NCI-H128 (cell line): ENCODE results near the gene ATP8B3.
"Not testable (repeated sequence)": the region's sequence is repeated elsewhere in the genome, so short reads cannot be mapped to it uniquely, and the experiment has no call there.

ENCODE experiments used
- DNase-seq: peaks from one replicate; lab custom pipeline; 2025; ENCODE audit not compliant: unreplicated experiment; lab: John Stamatoyannopoulos, UW

ATP8B3 gene

DNA sequence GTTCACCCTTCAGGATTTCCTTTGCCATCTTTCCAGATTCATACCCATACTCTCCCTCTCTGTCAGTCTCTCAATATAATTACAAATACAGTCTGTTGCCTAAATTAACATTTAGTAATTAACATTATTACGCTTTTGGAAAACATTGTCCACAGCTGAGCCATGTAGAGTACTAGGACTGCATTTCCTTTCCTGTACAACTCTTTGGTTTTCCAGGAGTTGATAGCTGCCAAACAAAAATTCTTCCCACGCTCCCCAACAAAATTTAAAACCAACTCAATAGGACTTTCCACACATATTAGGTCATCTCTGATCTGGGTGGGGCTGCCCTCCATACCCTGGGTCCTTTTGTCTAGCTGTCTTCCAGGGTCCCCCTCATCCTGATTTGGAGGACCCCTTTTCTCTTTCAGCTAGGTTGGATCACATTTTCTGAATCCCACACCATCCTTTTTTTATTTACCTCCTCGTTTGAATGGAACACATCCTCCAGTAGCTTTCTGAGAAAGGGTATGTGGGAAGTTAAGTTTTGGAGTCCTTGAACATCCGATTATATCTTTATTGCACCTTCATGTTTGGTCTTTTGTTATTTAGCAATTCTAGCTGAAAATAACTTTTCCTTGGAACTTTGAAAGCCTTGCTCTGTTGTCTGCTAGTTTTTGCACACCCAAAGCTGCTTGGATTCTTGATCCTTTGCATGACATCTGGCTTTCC lies 41.1 kb downstream of the ATP8B3 start:
- DNase-seq = no peak

DNA sequence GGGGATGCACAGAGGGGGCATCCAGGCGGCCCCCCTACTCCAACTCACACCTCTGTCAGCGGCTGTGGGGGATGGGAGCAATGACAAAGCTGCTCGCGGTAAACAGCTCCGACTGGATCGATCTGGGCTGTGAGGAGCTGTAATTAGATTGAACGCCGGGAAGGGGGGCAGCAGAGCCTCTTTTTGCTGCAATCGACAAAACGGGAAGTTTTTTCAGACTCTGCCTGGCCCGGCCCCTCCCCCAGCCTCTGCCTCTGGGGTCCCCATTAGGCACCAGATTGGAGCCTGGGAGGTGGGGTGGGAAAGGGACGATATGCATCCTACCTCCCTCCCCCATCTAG lies 42.5 kb downstream of the ATP8B3 start:
- DNase-seq = no peak

GRCh38 chr19:1768918-1769644 lies 43.0 kb downstream of the ATP8B3 start:
- DNase-seq = no peak

- DNase-seq = no peak
Measured at GRCh38 chr19:1768248-1768647, 43.8 kb downstream of the ATP8B3 start.

GRCh38 chr19:1767464-1767933 lies 44.6 kb downstream of the ATP8B3 start:
- no peak for DNase-seq

DNA sequence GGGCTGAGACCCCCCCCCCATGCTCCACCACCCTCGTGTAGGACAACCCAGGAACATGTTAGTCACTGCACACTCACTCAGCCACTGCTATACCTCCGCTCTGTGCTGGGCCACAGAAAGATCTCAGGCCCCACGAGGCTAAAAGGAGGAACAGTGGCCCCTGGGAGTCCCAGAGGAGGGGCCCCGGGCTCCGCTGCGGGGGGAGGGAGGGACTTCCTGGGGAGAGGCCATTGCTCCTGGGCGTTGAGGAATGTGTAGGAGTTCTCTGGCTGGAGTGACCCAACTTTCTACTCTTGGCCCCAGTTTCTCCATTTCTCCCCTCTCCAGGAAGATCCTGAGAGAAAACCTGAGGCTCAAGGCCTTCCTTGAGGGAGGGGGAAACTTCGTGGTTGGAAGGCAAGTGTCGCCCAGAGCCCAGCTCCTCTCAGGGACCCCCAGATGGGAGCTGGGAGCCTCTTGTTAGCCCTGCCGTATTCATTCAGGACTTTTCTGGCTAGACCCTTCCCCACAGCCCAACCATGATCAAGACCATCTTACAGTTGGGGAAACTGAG lies 45.2 kb downstream of the ATP8B3 start:
- no peak for DNase-seq

DNA sequence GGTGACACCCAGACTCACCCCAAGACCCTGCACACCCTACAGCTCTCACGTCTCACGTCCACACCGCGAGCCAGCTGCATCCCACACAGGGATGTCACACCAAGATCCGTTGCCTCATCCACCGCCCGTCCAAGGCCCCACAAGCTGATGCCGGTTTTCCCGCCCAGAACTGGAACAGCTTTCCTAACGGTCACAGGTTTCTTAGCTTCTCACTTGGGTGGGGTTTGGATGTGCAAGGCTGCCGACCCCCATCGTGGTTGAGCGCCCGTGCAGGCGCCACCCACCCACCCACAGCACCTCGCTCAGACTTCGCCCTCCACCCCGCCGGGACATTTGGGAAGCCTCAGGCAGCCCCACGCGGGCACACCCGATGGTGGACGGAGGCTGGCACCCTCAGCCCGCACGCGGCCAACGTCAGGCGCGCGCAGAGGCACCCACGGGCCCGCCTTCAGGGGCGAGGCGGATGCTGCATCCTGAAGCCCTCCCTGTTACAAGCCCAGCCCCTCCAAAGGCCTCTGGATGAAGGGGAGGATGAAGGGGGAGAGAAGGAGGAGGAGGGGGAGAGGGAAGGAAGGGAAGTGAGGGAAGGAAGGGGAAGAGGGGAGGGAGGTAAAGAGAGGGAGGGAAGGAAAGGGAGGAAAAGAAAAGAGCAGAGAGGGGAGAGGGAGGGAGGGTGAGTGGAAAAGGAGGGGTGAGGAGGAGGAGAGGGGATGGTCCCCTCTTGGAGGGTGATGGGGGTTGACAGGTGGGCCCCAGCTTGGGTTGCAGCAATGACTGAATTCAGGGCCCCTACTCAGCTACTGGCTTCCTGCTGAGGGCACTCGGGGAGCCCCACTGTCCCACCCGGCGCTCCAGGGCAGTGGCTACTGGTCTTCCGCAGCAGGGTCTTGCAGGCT lies 45.9 kb downstream of the ATP8B3 start:
- no peak for DNase-seq

DNA sequence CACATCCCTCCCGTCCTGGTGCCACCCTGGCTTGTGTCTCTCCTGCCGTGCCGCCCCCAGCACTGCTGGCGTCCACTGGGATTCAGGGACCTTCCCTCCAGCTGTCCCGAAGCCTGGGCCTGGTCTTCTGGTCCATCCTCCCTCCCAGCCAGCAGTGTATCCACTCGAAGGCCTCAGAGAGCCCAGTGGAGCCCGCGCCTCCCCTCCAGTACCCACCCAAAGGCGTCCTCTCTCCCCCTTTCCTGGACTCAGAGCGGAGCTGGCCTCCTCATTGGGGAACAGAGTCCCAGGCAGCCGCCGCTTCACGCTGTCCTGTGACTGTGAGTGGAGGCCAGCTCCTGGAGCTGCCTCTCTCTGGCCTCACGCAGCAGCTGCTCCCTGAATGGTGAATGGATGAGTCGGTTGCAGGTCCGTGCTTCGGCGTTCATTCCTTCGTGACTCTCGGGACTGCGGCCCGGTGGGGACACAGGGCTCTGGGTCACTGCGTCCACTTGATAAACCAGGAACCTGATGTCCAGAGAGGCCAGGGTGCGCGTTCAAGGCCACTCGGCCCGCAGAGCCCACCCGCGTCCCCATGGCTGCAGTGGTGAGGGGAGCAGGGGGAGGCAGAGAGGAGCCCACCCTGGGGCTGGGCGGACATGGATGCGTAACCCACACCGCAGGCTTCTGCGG lies 46.7 kb downstream of the ATP8B3 start:
- DNase-seq = no peak

- no peak for DNase-seq
Measured at GRCh38 chr19:1764729-1765128, 47.3 kb downstream of the ATP8B3 start.

DNA sequence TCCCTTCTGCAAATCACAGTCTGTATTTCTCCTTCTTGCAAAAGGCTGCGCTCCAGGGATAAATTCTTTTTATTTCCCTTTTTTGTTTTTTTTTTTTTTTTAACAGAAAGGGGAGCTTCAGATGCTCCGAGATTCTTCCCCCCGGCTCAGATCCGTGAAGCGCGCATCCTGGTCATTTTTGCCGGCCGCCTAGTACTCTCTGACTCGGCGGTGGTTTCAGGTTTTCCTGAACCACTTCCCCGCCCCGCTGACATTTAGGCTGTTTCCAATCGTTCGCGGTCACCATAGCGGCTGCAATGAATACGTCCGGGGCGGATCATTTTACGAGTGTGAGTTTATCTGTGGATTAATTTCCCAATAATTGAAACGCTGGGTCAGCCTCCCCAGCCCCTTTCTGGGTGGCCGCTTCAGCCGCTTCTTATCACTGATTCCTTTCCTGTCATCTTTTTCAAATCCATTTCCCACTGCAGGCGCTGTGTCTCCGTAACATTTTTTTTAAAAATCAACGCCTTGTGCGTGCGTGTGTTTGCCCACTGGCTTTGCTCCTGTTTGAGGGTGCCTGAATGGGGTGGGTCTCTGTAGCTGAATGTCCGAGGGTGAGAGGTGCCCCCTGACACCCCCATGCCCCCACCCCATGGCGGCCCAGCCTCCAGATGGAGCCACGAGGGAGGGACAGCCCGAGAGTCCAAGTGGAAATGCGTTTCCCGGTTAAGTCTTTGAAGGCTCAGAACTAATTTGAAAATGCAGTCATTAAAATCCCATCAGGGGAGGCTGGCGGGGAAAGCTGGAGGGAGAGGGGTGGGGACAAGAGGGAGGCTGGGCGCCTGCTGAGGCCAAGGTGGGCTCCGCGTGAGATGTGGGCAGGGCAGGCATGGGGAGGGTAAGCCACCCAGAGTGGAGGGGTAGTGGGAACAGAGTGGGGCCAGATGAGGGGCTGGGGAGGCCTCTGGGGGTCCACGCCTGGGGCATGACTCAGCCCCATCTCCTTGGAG lies 48.1 kb downstream of the ATP8B3 start:
- DNase-seq = no peak

GRCh38 chr19:1762243-1763117 lies 49.6 kb downstream of the ATP8B3 start:
- DNase-seq = no peak

DNA sequence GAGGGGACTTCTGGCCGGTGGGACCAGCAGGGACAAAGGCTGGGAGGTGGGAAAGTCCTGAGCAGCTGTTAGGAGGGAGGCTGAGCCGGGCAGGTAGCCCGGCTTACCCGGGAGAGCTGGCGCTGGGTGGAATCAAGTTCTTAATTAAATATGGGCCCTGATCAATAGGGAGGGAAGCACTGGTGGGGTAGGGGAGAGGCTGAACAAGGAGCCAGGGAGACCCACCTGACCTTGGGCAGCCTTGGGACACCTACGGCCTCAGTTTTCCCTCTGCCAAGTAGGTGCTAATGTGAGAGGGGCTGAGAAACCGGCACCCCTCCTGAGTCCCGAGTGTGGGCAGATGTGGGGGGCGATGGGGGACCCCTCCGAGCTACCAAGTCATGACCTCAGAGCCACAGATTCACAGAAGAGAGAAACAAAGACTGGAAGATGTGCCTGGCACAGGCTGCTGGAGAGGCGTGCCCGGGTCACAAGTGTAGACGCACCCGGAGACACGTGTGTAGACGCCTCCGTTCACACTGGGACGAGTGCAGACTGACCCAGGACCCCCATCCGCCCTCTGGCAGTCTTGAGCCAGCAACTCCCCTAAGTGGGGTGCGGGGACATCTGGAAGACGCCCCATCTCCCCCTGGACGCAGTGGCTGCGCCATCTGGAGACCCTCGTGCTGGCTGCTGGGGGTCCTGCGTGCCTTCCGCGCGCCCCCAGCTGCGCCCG lies 50.4 kb downstream of the ATP8B3 start:
- DNase-seq = no peak

DNA sequence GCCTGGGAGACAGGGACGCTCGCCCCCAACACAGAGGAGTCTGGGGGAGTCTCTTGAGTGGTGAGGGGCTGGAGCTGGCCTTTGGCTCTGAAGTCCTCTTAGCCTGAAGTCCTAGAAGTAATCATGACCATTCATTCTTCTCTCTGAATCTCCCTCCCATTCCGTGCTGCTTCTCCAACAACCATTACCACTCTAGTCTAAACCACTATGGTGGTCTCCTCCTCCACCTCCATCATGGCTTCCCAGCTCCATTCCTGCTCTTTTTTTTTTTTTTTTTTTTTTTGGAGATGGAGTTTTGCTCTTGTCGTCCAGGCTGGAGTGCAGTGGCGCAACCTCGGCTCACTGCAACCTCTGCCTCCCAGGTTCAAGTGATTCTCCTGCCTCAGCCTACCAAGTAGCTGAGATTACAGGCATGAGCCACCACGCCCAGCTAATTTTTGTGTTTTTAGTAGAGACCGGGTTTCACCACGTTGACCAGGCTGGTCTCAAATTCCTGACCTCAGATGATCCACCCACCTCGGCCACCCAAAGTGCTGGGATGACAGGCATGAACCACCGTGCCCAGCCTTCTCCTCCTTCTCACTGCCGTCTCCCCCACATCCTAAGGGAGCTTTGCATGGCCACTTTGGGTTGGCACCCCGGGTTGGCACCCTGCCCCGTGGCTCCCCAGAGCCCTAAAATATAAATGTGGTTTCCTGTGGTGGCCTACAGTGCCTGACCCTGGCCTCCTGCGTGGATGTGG lies 51.1 kb downstream of the ATP8B3 start:
- not testable (repeated sequence) for DNase-seq

DNA sequence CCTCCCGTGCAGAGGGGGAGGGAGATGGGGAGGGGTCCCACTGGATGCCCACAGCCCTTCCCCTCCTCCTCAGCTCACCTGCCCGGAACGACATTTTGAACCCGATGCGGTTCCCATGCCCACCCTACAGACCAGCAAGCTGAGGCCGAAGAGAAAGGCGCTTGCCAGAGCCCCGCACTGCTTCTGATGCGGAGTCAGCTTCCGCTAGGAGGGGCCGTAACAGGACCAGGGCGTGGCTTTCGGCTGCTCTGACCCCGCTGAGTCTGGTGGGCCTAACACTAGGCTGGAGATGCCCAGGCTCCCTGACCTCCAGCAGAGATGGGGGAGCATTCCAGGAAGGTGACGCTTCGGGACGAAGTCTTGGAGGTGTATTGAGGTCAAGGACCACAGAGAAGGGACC lies 52.1 kb downstream of the ATP8B3 start:
- no peak for DNase-seq

DNA sequence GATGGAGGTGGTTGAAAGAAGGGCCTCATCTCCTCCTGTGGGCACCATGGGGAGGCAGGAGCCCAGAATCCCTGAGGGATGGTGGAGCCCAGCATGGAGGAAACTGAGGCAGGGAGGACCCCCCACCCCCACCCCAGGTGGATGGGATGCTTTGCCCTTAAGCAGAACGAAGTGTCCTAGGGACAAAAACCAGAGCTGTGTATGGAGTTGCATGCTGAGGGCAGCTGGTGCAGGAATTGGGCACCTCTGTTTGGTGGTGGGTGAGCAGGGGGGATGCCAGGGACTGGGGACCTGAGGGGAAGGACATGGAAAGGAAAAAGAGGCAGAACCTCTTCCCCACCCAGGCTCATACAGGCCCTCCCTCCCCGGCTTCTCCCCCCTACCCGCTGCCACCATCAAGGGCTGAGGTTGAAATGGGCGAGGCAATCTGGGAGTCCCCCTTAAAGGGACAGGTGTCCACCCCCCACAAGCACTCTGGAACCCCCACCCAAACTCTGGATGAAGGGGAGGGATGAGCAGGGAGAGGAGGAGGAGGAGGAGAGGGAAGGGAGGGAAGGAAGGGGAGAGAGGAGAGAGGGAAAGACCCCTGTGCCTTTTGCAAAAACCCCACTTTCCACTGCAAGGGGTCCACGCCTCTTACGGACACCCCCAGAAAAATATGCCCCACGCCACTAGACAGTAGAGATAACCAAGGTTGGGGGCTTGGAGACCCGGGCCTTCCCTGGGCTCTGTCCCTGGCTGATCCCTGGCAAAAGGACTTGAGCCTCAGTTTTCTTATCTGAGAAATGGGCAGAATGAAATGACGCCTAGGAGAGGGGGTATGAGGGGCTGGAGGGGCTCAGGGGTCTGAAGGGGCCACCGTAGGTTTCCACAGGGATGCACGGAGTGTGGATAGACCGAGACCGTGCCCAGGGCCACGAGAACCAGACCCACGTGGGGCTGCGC lies 52.8 kb downstream of the ATP8B3 start:
- no peak for DNase-seq

- DNase-seq = no peak
Measured at GRCh38 chr19:1758231-1758577, 53.9 kb downstream of the ATP8B3 start.
